ENCODE measurements around the gene PARD6G.

DNA sequence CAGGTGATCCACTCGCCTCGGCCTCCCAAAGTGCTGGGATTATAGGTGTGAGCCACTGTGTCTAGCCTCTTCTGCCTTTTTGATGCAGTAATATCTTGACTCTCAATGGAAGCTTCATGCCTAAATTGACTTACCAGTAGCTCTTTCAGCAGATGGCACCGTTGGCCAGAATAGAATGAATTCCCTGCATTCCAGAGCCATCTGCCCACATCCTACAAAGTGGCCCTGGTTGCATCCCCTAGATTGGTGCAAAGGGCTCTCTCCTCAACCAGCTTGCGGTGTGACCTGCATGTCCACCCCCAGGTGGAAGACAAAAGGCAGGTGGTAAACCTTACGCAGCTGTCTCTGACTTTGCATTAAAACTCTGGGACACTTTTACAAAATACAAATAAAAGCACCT, 4.4 kb upstream of the PARD6G start:
- TF ChIP-seq, protein P1, sequence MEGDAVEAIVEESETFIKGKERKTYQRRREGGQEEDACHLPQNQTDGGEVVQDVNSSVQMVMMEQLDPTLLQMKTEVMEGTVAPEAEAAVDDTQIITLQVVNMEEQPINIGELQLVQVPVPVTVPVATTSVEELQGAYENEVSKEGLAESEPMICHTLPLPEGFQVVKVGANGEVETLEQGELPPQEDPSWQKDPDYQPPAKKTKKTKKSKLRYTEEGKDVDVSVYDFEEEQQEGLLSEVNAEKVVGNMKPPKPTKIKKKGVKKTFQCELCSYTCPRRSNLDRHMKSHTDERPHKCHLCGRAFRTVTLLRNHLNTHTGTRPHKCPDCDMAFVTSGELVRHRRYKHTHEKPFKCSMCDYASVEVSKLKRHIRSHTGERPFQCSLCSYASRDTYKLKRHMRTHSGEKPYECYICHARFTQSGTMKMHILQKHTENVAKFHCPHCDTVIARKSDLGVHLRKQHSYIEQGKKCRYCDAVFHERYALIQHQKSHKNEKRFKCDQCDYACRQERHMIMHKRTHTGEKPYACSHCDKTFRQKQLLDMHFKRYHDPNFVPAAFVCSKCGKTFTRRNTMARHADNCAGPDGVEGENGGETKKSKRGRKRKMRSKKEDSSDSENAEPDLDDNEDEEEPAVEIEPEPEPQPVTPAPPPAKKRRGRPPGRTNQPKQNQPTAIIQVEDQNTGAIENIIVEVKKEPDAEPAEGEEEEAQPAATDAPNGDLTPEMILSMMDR (IDR thresholded peaks at IDR 0.05): no peak
- TF ChIP-seq POLR2A (IDR thresholded peaks at IDR 0.05): no peak

Measured in body of pancreas (tissue), 4 donors.